ENCODE results near the gene NINJ1.
"Not testable (repeated sequence)": the region's sequence is repeated elsewhere in the genome, so short reads cannot be mapped to it uniquely, and the experiment has no call there.

The NINJ1 gene

DNA sequence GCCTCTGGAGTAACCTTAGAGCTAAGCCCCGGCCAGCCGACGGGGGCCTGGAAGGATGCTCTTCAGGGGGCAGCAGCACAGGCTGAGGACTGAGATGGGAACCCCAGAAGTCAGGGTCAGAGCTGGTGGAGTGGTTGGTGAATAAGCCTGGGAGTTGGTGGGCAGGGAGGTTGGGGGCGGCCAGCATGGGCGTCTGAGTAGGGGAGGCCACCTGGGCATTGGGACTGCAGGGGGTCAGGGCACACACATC lies 14.4 kb downstream of the NINJ1 start:
- no peak for DNase-seq (ENCODE audit: low read depth in 2 of 2)

GRCh38 chr9:93118863-93119702 lies 15.0 kb downstream of the NINJ1 start:
- no peak for DNase-seq (ENCODE audit: low read depth in 2 of 2)

DNA sequence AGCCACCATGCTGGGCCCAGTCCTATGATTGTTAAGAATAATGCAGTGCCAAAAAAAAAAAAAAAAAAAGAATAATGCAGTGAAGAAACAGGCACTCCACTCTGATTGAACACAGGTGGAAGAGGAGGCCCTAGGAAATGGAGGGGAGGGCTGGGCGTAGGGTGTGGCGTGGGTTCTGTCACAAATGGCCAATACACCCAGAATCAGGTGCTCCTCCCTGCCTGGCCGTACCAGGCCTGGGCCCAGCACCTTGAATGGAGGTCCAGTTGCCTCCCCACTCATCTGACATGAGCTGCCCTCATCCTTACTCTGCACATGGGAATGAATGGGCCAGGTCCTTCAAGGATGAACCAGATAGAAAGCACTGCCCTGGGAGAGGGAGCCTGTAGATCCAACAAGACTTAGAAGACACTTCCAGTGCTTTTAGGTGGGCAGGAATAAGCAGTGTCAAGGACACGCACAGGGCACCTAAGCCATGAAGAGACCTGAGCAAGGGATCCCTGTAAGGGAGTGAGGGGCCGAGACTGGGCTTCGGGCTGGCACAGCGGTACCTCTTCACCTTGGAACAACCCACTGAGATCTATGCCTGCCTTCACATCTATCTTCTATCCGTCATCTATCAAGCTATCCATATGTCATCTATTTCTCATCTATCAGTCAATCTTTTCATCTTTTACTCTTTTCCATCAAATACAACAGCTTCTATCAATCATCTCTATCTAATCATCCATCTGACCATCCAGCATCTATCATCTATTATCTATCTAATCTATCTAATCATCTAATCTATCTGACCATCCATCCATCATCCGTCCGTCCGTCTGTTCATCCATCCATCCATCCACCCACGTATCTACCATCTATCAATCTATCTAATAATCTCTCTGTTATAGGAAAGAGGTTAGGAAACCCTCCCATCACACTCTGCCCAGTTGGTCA lies 15.9 kb downstream of the NINJ1 start:
- DNase-seq (ENCODE audit: low read depth in 2 of 2) = no peak

DNA sequence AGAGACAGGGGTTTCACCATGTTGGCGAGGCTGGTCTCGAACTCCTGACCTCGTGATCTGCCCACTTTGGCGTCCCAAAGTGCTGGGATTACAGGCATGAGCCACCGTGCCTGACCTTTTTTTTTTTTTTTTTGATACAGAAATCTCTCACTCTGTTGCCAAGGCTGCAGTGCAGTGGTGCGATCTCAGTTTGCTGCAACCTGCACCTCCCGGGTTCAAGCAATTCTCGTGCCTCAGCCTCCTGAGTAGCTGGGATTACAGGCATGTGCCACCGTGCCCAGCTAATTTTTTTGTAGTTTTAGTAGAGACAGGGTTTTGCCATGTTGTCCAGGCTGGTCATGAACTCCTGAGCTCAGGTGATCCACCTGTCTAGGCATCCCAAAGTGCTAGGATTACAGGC lies 16.5 kb downstream of the NINJ1 start:
- not testable (repeated sequence) for DNase-seq (ENCODE audit: low read depth in 2 of 2)

GRCh38 chr9:93116072-93116961 lies 17.7 kb downstream of the NINJ1 start:
- no peak for DNase-seq (ENCODE audit: low read depth in 2 of 2)

DNA sequence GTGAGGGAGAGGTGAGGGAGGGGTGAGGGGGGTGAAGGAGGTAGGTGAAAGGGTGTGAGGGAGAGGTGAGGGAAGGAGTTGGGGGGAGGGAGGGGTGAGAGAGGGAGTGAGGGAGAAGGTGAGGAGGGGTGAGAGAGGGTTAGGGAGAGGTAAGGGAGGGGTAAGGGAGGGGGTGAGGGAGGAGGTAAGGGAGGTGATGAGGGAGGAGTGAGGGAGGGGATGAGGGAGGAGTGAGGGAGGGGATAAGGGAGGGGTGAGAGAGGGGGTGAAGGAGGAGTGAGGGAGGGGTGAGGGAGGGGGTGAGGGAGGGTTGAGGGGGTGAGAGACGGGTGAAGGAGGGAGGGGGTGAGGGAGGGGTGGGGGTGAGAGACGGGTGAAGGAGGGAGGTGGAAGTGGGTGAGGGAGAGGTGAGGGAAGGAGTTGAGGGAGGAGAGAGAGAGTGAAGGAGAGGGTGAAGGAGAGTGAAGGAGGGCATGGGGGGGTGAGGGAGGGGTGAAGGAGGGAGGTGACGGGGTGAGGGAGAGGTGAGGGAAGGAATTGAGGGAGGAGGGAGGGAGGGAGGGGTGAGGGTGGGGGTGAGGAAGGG lies 18.5 kb downstream of the NINJ1 start:
- DNase-seq (ENCODE audit: low read depth in 2 of 2) = no peak

DNA sequence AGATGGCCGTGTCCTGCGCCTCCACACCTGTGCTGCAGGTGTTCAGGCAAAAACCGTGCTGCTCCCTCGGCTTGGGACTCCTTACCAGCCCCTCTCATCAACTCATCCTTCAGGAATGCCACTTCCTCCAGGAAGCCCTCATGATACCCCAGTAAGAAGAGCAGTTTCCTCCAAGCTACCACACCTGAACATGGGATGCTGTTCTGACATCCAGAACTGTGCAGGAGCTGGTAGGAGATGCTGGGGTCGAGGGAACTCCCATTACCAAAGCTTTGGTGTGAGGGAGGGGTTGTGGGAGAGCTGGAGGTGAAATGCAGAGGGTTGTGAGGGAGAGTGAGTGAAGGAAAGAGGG lies 19.1 kb downstream of the NINJ1 start:
- DNase-seq (ENCODE audit: low read depth in 2 of 2) = no peak

DNA sequence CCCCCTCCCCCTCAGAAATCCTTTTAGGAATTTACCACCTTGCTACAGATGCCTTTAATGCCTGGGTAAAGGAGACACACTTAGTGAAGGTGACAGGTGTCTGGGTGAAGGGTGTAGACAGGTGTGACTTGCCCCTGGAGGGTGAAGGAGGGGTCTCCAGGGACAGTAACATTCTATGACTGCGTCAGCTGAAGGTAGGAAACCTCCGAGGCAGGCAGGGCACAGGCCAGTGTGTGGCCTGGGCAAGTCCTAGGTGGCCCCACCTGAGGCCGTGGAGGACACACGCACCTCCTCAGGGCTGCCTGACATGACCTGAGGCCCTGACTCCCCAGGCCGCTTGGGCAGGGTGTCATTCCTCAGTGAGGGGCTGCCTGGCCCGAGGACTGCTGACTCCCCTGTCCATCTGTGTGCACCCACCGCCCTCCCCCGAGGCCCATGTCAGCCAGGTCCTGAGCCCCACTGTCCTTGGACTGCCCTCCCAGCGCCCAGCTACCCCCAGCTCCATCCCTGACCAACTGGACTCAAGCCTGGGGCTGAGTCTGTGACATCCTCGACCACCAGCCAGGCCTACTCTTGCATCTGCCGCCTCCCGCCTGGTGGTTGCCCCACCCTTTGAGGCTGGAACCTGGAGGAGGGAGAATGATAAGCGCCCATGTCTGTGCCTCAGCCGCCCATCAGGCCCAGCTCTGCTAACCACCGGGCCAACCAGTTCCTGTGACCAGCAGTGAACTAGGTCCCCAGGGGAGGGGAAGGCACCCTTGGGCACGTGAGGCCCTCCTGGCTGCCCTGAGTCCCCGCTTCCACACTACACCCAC lies 19.7 kb downstream of the NINJ1 start:
- no peak for DNase-seq (ENCODE audit: low read depth in 2 of 2)

DNA sequence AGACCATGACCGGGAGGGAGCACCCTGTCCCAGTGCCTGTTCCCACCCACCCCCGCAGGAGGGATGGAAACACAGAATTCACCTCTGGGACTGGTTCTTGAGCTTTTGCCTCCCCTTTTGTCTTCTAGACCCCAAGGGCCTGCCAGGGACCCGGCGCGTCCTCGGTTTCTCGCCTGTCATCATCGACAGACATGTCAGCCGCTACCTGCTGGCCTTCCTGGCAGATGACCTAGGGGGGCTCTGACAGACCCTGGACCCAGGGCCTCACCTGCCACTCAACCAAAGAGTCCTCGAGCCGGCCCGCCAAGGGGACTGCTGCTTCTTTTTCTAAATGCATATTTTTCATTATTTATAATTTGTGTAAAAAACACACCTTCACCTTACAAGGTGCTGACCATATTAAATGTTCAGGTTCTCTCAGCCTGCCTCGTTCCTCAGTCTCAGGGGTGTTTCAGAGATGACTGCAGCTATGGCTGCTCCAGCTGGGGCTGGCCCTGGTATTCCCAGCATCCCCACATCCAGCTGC lies 21.1 kb downstream of the NINJ1 start:
- DNase-seq (ENCODE audit: low read depth in 2 of 2) = no peak

DNA sequence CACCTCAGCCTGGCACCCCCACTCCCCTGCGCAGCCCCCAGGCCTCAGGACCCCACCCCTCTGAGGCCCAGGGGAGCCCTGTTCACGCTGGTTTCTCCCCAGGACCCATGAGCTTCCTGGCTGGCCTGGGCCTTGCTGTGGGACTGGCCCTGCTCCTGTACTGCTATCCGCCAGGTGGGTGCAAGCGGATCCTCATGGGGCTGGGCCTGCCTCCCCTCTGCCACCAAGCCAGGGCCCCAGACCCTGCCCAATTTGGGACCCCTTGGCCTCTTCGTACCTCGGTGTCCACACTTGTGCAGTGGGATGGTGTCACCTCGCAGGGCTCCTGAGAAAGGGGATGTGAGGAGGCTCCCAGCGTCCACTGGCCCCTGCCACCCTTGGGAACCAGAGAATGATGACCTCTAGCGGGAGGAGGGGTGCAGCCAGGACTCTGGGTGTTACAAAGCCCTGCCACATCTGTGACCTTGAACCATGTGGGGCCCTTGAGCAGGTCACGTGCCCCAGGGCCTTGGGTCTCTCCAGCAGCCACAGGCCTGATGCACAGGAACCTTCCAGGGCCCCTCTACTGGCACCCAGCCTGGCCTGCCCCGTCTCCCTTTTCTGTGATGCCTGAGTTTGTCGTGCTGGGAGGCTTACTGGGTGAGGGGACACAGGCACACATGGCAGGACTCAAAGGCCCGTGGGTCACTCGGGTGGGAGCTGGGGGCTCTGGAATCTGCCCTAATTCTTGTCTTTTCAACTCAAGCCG lies 21.8 kb downstream of the NINJ1 start:
- no peak for DNase-seq (ENCODE audit: low read depth in 2 of 2)

DNA sequence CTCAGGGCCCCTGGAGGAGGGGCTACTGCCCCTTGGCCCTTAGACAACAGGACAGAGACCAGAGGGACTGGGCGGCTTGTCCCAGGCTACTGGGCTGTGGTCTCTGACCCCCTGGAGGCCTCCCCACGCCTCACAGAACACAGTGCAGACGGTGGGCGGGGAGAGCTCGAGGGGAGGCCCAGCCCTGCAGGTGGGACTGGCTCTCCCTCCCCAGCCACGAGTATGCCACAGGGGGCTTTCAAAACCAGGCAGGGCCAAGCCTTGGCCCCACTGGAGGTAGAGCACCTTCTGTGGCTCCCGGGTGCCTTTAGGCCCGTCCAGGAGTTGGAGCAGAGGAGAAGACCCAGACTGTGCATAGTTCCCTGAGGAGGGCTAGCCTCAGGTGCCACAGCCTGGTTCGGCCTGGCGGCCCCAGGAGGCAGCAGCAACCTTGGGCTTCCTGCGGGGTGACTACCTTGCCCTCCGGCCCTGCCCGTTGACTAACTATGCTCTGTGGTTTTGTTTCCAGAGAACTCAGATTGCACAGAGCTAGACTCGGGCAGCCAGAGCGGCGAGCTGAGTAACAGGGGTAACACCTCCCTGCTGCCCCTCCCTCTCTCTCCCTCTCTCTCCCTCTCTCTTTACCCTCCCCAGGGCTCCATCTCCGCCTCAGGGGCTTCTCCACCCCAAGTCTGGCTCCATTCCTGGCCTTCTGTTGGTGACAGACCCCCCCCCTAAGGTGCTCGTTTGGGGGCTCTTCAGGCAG lies 22.5 kb downstream of the NINJ1 start:
- DNase-seq (ENCODE audit: low read depth in 2 of 2) = no peak

DNA sequence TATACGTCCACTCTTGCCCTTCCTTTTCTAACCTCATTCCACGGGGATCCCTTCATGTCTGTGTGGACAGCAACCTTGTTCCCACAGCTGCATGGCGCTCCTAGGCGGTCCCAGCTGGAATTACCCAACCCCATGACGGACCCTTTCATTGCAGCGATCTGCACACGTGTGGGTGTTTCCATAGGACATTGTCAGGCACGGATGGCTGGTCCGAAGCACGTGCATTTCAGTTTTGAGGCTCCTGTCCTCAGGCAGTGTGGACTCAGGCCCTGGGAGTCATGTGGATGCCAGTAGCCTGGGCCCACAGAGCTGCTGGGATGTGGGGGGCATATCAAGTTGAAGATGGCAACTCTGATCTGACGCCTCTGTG lies 23.1 kb downstream of the NINJ1 start:
- DNase-seq (ENCODE audit: low read depth in 2 of 2) = no peak

DNA sequence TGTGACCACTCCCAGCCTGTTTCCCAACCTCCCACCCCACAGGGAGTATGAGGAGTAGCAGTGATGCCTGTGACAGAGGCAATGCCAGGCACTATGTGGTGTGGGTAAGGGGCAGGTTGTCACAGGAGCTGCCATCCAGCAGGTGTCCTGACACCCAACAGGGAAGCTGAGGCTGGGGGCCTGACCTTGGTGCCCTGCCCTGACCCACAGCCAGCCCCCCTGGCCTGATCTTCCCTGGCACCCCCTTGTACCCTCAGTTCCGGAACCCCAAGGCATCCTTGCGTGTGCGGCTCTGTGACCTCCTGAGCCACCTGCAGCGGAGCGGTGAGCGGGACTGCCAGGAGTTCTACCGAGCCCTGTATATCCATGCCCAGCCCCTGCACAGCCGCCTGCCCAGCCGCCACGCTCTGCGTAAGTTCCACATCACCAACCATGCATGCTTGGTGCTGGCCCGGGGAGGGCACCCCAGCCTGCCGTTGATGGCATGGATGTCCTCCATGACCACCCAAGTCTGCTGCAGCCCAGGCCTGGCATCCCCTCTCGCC lies 23.7 kb downstream of the NINJ1 start:
- no peak for DNase-seq (ENCODE audit: low read depth in 2 of 2)

- no peak for DNase-seq (ENCODE audit: low read depth in 2 of 2)
Measured at GRCh38 chr9:93108291-93109041, 25.6 kb downstream of the NINJ1 start.

GRCh38 chr9:93107825-93108161 lies 26.3 kb downstream of the NINJ1 start:
- no peak for DNase-seq (ENCODE audit: low read depth in 2 of 2)

GRCh38 chr9:93107151-93107824 lies 26.8 kb downstream of the NINJ1 start:
- DNase-seq (ENCODE audit: low read depth in 2 of 2) = no peak

DNA sequence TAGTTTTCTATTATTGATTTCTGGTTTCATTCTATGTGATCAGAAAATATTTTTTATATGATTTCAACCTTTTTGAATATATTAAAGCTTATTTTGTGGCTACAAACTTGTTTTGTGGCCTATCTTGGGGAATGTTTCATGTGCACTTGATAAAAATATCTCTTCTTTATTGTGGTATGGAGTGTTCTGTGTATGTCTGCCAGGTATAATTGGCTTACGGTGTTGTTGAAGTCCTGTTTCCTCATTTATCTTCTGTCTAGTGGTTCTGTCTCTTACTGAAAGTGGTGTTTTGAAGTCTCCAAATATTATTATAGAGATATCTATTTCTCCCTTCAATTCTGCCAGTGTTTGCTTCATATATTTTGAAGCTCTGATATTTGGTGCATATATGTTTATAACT lies 28.4 kb downstream of the NINJ1 start:
- no peak for DNase-seq (ENCODE audit: low read depth in 2 of 2)

DNA sequence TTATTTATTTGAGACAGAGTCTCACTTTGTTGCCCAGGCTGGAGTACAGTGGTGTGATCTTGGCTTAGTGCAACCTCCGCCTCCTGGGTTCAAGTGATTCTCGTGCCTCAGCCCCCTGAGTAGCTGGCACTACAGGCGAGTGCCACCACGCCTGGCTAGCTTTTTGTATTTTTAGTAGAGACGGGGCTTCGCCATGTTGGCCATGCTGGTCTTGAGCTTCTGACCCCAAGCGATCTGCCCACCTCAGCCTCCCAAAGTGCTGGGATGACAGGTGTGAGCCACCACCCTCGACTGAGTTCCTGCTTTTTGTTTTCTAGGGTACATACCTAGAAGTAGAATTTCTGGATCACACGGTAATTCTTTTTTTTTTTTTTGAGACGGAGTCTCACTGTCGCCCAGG lies 33.0 kb downstream of the NINJ1 start:
- not testable (repeated sequence) for DNase-seq (ENCODE audit: low read depth in 2 of 2)

All from fibroblast of skin of left biceps (primary cell).